Retina (tissue), 1 donor: ENCODE results near the gene YARS2.
"Not testable (repeated sequence)": the region's sequence is repeated elsewhere in the genome, so short reads cannot be mapped to it uniquely, and the experiment has no call there.

Experiments
- DNase-seq: peaks from one replicate; pipeline ENCODE4 v3.0.0-alpha.2; 2016

YARS2 gene

GRCh38 chr12:32743264-32743663 is 12.4 kb downstream of the YARS2 start:
- DNase-seq, result no peak

- no peak for DNase-seq
These were observed 13.6 kb downstream of the YARS2 start for GRCh38 chr12:32742133-32742532.

- DNase-seq, result no peak
These were observed 16.4 kb downstream of the YARS2 start for GRCh38 chr12:32739279-32739678.

GRCh38 chr12:32737715-32738114 is 18.0 kb downstream of the YARS2 start:
- DNase-seq, result no peak

- no peak for DNase-seq
These were observed 19.3 kb downstream of the YARS2 start for GRCh38 chr12:32736445-32736844.

- no peak for DNase-seq
These were observed 20.7 kb downstream of the YARS2 start for GRCh38 chr12:32734952-32735351.

- no peak for DNase-seq
These were observed 28.5 kb downstream of the YARS2 start for GRCh38 chr12:32727237-32727636.

GRCh38 chr12:32726286-32726685 is 29.4 kb downstream of the YARS2 start:
- no peak for DNase-seq

- not testable (repeated sequence) for DNase-seq
These were observed 30.4 kb downstream of the YARS2 start for GRCh38 chr12:32725308-32725707.

- no peak for DNase-seq
These were observed 36.8 kb downstream of the YARS2 start for GRCh38 chr12:32718926-32719325.

- no peak for DNase-seq
These were observed 40.9 kb downstream of the YARS2 start for GRCh38 chr12:32714772-32715171.

- DNase-seq, result no peak
These were observed 46.8 kb downstream of the YARS2 start for GRCh38 chr12:32708926-32709325.

GRCh38 chr12:32706335-32707024 is 49.2 kb downstream of the YARS2 start:
- no peak for DNase-seq

- DNase-seq, result no peak
These were observed 49.9 kb downstream of the YARS2 start for GRCh38 chr12:32705783-32706182.

- no peak for DNase-seq
These were observed 52.8 kb downstream of the YARS2 start for GRCh38 chr12:32702946-32703345.

- DNase-seq, result no peak
These were observed 53.2 kb downstream of the YARS2 start for GRCh38 chr12:32702473-32702872.

GRCh38 chr12:32699437-32699836 is 56.3 kb downstream of the YARS2 start:
- DNase-seq, result not testable (repeated sequence)

- DNase-seq, result no peak
These were observed 57.4 kb downstream of the YARS2 start for GRCh38 chr12:32698285-32698684.

GRCh38 chr12:32697445-32697844 is 58.3 kb downstream of the YARS2 start:
- DNase-seq, result no peak
